Gastrocnemius medialis (tissue), 4 donors: Measurements from ENCODE around the gene CCDC85A. TPM values are rescaled to one million over a fixed set of nuclear protein-coding genes. Genes with fewer than 3 reads are reported as not detected.

Source experiments
- ATAC-seq, 2 donors: fragments of 150-250 bp; one replicate each; pipeline ENCODE4 v1.9.1; 2016
- DNase-seq, 2 donors: peaks; one replicate each; pipeline ENCODE4 v3.0.0-alpha.2; 2019
- H3K27ac ChIP-seq, 4 donors: fragments of 200-600 bp; sonication (generic); 1 replicate in 1 of 4; 2 replicates in 3 of 4; pipeline ENCODE4 v1.5.1; 2016 to 2018; ENCODE audit warnings: mild to moderate bottlenecking in 2 of 4, moderate library complexity in 1 of 4
- H3K27me3 ChIP-seq, 3 donors: fragments of 200-600 bp; sonication (generic) in 2 of 3; 1 replicate in 1 of 3; 2 replicates in 2 of 3; pipeline versions ENCODE4 v1.5.1 to v1.6.0; 2016 to 2019; ENCODE audit warnings: mild to moderate bottlenecking in 1 of 3, moderate library complexity in 1 of 3
- H3K36me3 ChIP-seq, 2 donors: fragments of 200-600 bp; sonication (generic) in 1 of 2; one replicate each; pipeline ENCODE4 v1.5.1; 2017 to 2018
- H3K4me1 ChIP-seq, 2 donors: fragments of 200-600 bp; sonication (generic) in 1 of 2; one replicate each; pipeline ENCODE4 v1.5.1; 2016 to 2017; ENCODE audit warnings: mild to moderate bottlenecking in 2 of 2
- H3K4me3 ChIP-seq, 4 donors: fragments of 200-600 bp; sonication (generic) in 3 of 4; 1 replicate in 1 of 4; 2 replicates in 3 of 4; pipeline ENCODE4 v1.5.1; 2016 to 2019; ENCODE audit warnings: mild to moderate bottlenecking in 2 of 4
- H3K9me3 ChIP-seq, 3 donors: fragments of 200-600 bp; sonication (generic) in 2 of 3; 1 replicate in 1 of 3; 2 replicates in 2 of 3; pipeline ENCODE4 v1.5.1; 2016 to 2019
- CTCF ChIP-seq, 5 experiments: fragments of 450-650 bp in 3 of 5; fragments of 200-600 bp in 2 of 5; sonication (generic) in 2 of 5; IDR thresholded peaks in 4 of 5; conservative IDR thresholded peaks in 1 of 5; 1 replicate in 4 of 5; 2 replicates in 1 of 5; pipeline ENCODE4 v1.5.1; 2016 to 2019; ENCODE audit warnings: antibody characterized with exemption in 5 of 5, mild to moderate bottlenecking in 3 of 5, moderate library complexity in 3 of 5
- POLR2A ChIP-seq, 2 donors: fragments of 450-650 bp; IDR thresholded peaks; one replicate each; pipeline ENCODE4 v1.6.1; 2017; ENCODE audit warnings: antibody characterized with exemption in 2 of 2, mild to moderate bottlenecking in 2 of 2, moderate library complexity in 2 of 2
- in situ Hi-C, 4 donors: fragments of 200-750 bp; cut with MboI; loops; one replicate each; pipeline versions ENCODE4 v1.15.0 to v1.8.0; 2017; ENCODE audit warnings: low sequenced_read_pairs in 4 of 4
- intact Hi-C: fragments of 100-400 bp; cut with DNase I; formaldehyde crosslinking; loops from one replicate; pipeline ENCODE4 v1.15.1; 2023; ENCODE audit warnings: low total_unique reads
- total RNA-seq, 4 donors: library from RNA; depleted of rRNA; stranded (reverse); fragments of >200 nt; gene quantifications; one replicate each; pipeline versions ENCODE4 v1.1.0 to v1.2.3, GENCODE V29; 2016

CCDC85A gene
- total RNA-seq, 4 donors from 2014 or later = 4.6 to 8.2 (median 6.1) TPM

DNA sequence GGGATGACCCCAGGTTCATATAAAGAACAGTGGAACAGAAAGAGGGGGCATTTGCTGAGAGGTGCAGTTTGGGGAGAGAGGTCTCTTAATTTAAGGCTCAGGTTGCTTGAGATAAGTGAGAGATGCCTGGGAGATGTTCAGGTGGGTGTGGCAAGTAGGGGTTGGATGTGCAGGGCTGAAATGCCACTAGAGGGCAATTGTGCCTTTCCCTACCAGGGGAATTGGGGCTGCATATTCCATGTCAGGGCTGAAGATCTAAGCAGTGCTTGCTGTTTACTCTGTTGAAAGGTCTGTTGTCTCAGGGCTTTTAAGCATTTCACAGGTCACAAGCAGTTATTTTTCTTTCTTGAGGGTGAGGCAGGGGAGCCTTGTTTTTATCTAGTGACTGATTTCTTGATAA is 7.8 kb downstream of the CCDC85A start:
- in situ Hi-C loops = loop anchor here (25.0 kb wide), 2 partner anchors 546 to 1321 kb away; no protein-coding TSS in a partner anchor
- TF ChIP-seq POLR2A (IDR thresholded peaks at IDR 0.05) (no peak), CTCF (IDR thresholded peaks at IDR 0.05 in 4 of 5, conservative IDR thresholded peaks at IDR 0.05 in 1 of 5) (peak in 3 of 5 experiments; percentile 20 to 44 (median 43))

DNA sequence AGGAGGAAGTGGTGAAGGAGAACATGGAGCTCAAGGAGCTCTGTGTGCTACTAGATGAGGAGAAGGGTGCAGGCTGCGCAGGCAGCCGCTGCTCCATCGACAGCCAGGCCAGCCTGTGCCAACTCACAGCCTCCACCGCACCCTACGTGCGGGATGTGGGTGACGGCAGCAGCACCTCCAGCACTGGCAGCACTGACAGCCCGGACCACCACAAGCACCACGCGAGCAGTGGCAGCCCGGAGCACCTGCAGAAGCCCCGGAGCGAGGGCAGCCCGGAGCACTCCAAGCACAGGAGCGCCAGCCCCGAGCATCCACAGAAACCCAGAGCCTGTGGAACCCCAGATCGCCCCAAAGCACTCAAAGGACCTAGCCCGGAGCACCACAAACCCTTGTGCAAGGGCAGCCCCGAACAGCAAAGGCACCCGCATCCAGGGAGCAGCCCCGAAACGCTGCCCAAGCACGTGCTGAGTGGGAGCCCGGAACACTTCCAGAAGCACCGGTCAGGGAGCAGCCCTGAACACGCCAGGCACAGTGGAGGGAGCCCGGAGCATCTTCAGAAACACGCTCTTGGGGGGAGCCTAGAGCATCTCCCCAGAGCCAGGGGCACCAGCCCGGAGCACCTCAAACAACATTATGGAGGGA is 9.0 kb downstream of the CCDC85A start:
- intact Hi-C loops (no loop called here), in situ Hi-C loops (loop anchor here (25.0 kb wide), 2 partner anchors 545 to 1320 kb away; no protein-coding TSS in a partner anchor)
- ATAC-seq (no peak), DNase-seq (no peak)
- H3K27me3 ChIP-seq = no peaks in the 10 kb centered on the region
- TF ChIP-seq POLR2A (IDR thresholded peaks at IDR 0.05) = no peak
- TF ChIP-seq CTCF (IDR thresholded peaks at IDR 0.05 in 4 of 5, conservative IDR thresholded peaks at IDR 0.05 in 1 of 5) = no peak
- H3K27ac ChIP-seq = no peak overlapping the region
- no peaks in the 10 kb centered on the region for H3K36me3 ChIP-seq
- peaks cover 0 to 3% of the 10 kb centered on the region in 2 donors for H3K4me1 ChIP-seq
- H3K9me3 ChIP-seq = no peaks in the 10 kb centered on the region
- no peak overlapping the region for H3K4me3 ChIP-seq

More for the DNA sequence above, 7.8 kb downstream of the CCDC85A start:
- intact Hi-C loops = no loop called here
- H3K4me1 ChIP-seq = peaks cover 0 to 3% of the 10 kb centered on the region in 2 donors
- no peak for ATAC-seq
- no peaks in the 10 kb centered on the region for H3K9me3 ChIP-seq
- no peak overlapping the region for H3K27ac ChIP-seq
- no peaks in the 10 kb centered on the region for H3K36me3 ChIP-seq
- no peak for DNase-seq
- H3K27me3 ChIP-seq = no peaks in the 10 kb centered on the region
- H3K4me3 ChIP-seq = no peak overlapping the region

DNA sequence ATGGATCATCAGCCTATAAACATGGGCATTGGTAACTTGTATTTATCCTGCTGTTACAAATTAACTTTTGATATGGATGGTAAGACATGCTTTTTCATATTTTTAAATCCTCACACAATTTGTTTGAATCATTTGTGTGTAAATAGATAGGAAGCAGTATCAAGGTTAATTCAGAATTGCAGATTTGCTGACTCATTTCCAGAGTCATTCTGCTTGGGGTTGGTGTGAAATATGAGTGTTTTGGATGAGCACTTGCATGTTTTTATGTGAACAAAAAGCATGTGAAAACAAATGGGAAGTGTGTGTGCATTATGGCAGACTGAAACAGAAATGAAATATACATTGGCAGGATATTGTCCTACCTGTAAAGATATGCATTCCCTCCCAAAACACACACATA is 11.8 kb downstream of the CCDC85A start:
- TF ChIP-seq CTCF (IDR thresholded peaks at IDR 0.05 in 4 of 5, conservative IDR thresholded peaks at IDR 0.05 in 1 of 5) (no peak), POLR2A (IDR thresholded peaks at IDR 0.05) (no peak)
- H3K9me3 ChIP-seq = no peaks in the 10 kb centered on the region
- no peaks in the 10 kb centered on the region for H3K27me3 ChIP-seq
- H3K4me3 ChIP-seq = no peak overlapping the region
- in situ Hi-C loops = loop anchor here (25.0 kb wide), 2 partner anchors 542 to 1317 kb away; no protein-coding TSS in a partner anchor
- H3K36me3 ChIP-seq = no peaks in the 10 kb centered on the region
- DNase-seq (no peak), ATAC-seq (no peak)
- no peaks in the 10 kb centered on the region for H3K4me1 ChIP-seq
- H3K27ac ChIP-seq = no peak overlapping the region
- intact Hi-C loops = no loop called here

DNA sequence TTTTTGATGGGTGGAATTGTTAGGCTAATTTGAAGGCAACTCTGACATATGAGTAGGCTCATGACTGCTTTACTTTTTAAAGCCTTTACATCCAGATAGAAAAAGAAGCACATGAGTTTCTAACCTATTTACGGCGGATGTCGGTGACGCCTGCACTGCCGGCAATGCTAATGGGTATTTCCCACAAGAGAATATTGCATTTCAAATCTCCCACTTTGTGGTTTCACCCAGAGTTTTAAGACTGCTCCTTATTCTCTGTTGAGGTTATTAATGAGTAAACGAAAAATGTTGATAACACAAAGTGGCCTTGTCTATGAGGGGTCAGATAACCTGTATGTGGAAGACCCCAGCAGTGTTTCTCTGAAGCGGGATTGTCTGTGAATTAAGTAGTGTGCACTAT is 14.0 kb downstream of the CCDC85A start:
- H3K36me3 ChIP-seq = no peaks in the 10 kb centered on the region
- intact Hi-C loops = no loop called here
- no peak for ATAC-seq
- no peaks in the 10 kb centered on the region for H3K4me1 ChIP-seq
- no peaks in the 10 kb centered on the region for H3K27me3 ChIP-seq
- H3K27ac ChIP-seq = no peak overlapping the region
- no peak for TF ChIP-seq POLR2A (IDR thresholded peaks at IDR 0.05)
- no peak for TF ChIP-seq CTCF (IDR thresholded peaks at IDR 0.05 in 4 of 5, conservative IDR thresholded peaks at IDR 0.05 in 1 of 5)
- in situ Hi-C loops = loop anchor here (25.0 kb wide), 2 partner anchors 539 to 1314 kb away; no protein-coding TSS in a partner anchor
- DNase-seq = no peak
- H3K4me3 ChIP-seq = no peak overlapping the region
- no peaks in the 10 kb centered on the region for H3K9me3 ChIP-seq
